HepG2 (cell line): ENCODE results near the gene STYXL1. TPM values are rescaled to one million over a fixed set of nuclear protein-coding genes. Genes with fewer than 3 reads are reported as not detected.

Experiments
- ARNT ChIP-seq: fragments of 450-650 bp; IDR thresholded peaks from 2 replicates; pipeline ENCODE4 v1.6.1; 2017
- ATF2 ChIP-seq: sonication (generic); formaldehyde crosslinking; IDR thresholded peaks from 2 replicates; pipeline ENCODE4 v1.4.0; 2020; ENCODE audit warnings: missing genetic modification reagents
- FOXP1 ChIP-seq, 2 experiments: fragments of 450-650 bp in 1 of 2; IDR thresholded peaks; 2 replicates each; pipeline ENCODE4 v1.6.1; 2017 to 2018; ENCODE audit warnings: antibody characterized with exemption in 1 of 2
- GLI4 ChIP-seq: sonication (generic); formaldehyde crosslinking; IDR thresholded peaks from 2 replicates; pipeline ENCODE4 v1.5.1; 2020; ENCODE audit warnings: missing genetic modification reagents, mild to moderate bottlenecking, moderate library complexity, borderline replicate concordance
- GMEB2 ChIP-seq: IDR thresholded peaks from 2 replicates; pipeline ENCODE4 v1.6.1; 2016; ENCODE audit warnings: missing biosample characterization, missing genetic modification reagents, low read depth
- HMG20B ChIP-seq: conservative IDR thresholded peaks from 2 replicates; pipeline ENCODE4 v1.6.1; 2016; ENCODE audit warnings: missing genetic modification reagents, missing compliant biosample characterization
- KLF6 ChIP-seq: IDR thresholded peaks from 2 replicates; pipeline ENCODE4 v1.8.0; 2016; ENCODE audit warnings: missing biosample characterization, missing genetic modification reagents
- MLLT10 ChIP-seq: sonication (generic); formaldehyde crosslinking; IDR thresholded peaks from 2 replicates; pipeline ENCODE4 v1.4.0; 2020; ENCODE audit warnings: missing genetic modification reagents
- MTA1 ChIP-seq: sonication (generic); formaldehyde crosslinking; IDR thresholded peaks from 2 replicates; pipeline ENCODE4 v1.4.0; 2020; ENCODE audit warnings: missing genetic modification reagents, mild to moderate bottlenecking, borderline replicate concordance
- PAX8 ChIP-seq: sonication (generic); formaldehyde crosslinking; IDR thresholded peaks from 2 replicates; pipeline ENCODE4 v1.8.0; 2022; ENCODE audit warnings: mild to moderate bottlenecking, missing genetic modification reagents, borderline replicate concordance
- PLRG1 ChIP-seq: fragments of 450-650 bp; conservative IDR thresholded peaks from 2 replicates; pipeline ENCODE4 v1.6.1; 2016
- ZBTB26 ChIP-seq: IDR thresholded peaks from 2 replicates; pipeline ENCODE4 v1.6.1; 2016; ENCODE audit warnings: missing compliant biosample characterization, missing genetic modification reagents, borderline replicate concordance
- ZC3H4 ChIP-seq: sonication (generic); formaldehyde crosslinking; IDR thresholded peaks from 2 replicates; pipeline ENCODE4 v1.4.0; 2020; ENCODE audit warnings: missing genetic modification reagents, borderline replicate concordance
- ZNF335 ChIP-seq: sonication (generic); formaldehyde crosslinking; IDR thresholded peaks from 2 replicates; pipeline ENCODE4 v1.4.0; 2020; ENCODE audit warnings: missing genetic modification reagents
- ZNF543 ChIP-seq: sonication (generic); formaldehyde crosslinking; IDR thresholded peaks from 2 replicates; pipeline ENCODE4 v1.4.0; 2020; ENCODE audit warnings: mild to moderate bottlenecking, missing genetic modification reagents
- ZNF556 ChIP-seq: sonication (generic); formaldehyde crosslinking; IDR thresholded peaks from 2 replicates; pipeline ENCODE4 v1.4.0; 2020; ENCODE audit warnings: mild to moderate bottlenecking, missing genetic modification reagents, borderline replicate concordance
- ZNF558 ChIP-seq: sonication (generic); formaldehyde crosslinking; IDR thresholded peaks from 2 replicates; pipeline ENCODE4 v1.9.0; 2022; ENCODE audit warnings: mild to moderate bottlenecking, missing genetic modification reagents, borderline replicate concordance
- ZNF572 ChIP-seq: sonication (generic); formaldehyde crosslinking; IDR thresholded peaks from 2 replicates; pipeline ENCODE4 v1.5.1; 2020; ENCODE audit warnings: mild to moderate bottlenecking, missing genetic modification reagents
- ZNF761 ChIP-seq: sonication (generic); formaldehyde crosslinking; conservative IDR thresholded peaks from 2 replicates; pipeline ENCODE4 v1.4.0; 2020; ENCODE audit warnings: mild to moderate bottlenecking, missing genetic modification reagents
- ZNF788 ChIP-seq: sonication (generic); formaldehyde crosslinking; IDR thresholded peaks from 2 replicates; pipeline ENCODE4 v1.5.0; 2020; ENCODE audit warnings: mild to moderate bottlenecking, missing genetic modification reagents, borderline replicate concordance
- ZNF790 ChIP-seq: sonication (generic); formaldehyde crosslinking; IDR thresholded peaks from 2 replicates; pipeline ENCODE4 v1.8.0; 2022; ENCODE audit warnings: missing genetic modification reagents, mild to moderate bottlenecking, borderline replicate concordance
- polyA plus RNA-seq, 8 experiments: library from polyadenylated mRNA; depleted of rRNA in 3 of 8; stranded (reverse) in 7 of 8; unstranded in 1 of 8; fragments of >200 nt; fragmentation: Illumina TruSeq in 4 of 8; extraction: Trizol in 4 of 8; gene quantifications; 2 replicates each; pipeline versions ENCODE4 v1.2.1 to v1.2.3, GENCODE V29; 2011 to 2016; ENCODE audit warnings: low read depth in 4 of 8, missing spikeins in 1 of 8, mixed read lengths in 1 of 8; ENCODE audit not compliant: insufficient read depth in 1 of 8
- total RNA-seq, 5 experiments: library from RNA; depleted of rRNA; stranded (reverse); fragments of >200 nt; fragmentation: Illumina TruSeq; extraction: Trizol; gene quantifications; 2 replicates each; pipeline ENCODE4 v1.2.3, GENCODE V29; 2016; ENCODE audit warnings: low read depth in 1 of 5
- TF ChIP-seq, protein P1 (sequence below): sonication (generic); formaldehyde crosslinking; conservative IDR thresholded peaks from 2 replicates; pipeline ENCODE4 v1.4.0; 2020; ENCODE audit warnings: mild to moderate bottlenecking, missing genetic modification reagents, moderate library complexity

The STYXL1 gene
- total and polyA plus RNA-seq, 2 of the 13 experiments (the other 11 are each of a cell fraction or from before 2014, with no cell fraction given): 23.9 to 38.3 TPM

- TF ChIP-seq FOXP1 (IDR thresholded peaks at IDR 0.05): no peak
- no peak for TF ChIP-seq FOXP1 (CRISPR knock-in tag; IDR thresholded peaks at IDR 0.05)
- no peak for TF ChIP-seq PAX8 (CRISPR knock-in tag)
- TF ChIP-seq ATF2 (CRISPR knock-in tag): peak; percentile 74
- peak; percentile 93 for TF ChIP-seq ZNF788 (CRISPR knock-in tag)
- TF ChIP-seq MTA1 (CRISPR knock-in tag): peak; percentile 43; the same call in 1 of the 2 replicates
- TF ChIP-seq ZC3H4 (CRISPR knock-in tag): no peak
- TF ChIP-seq HMG20B (CRISPR knock-in tag): peak; percentile 48; the same call in 1 of the 2 replicates
- no peak for TF ChIP-seq ZNF761 (CRISPR knock-in tag)
- 0 out of 2 replicates have a peak, but pooled peaks have one; percentile 63 for TF ChIP-seq MLLT10 (CRISPR knock-in tag)
- no peak for TF ChIP-seq PLRG1
- peak; percentile 71 for TF ChIP-seq ZNF543 (CRISPR knock-in tag)
- 0 out of 2 replicates have a peak, but pooled peaks have one; percentile 69 for TF ChIP-seq ZNF790 (CRISPR knock-in tag)
- TF ChIP-seq, protein P1, sequence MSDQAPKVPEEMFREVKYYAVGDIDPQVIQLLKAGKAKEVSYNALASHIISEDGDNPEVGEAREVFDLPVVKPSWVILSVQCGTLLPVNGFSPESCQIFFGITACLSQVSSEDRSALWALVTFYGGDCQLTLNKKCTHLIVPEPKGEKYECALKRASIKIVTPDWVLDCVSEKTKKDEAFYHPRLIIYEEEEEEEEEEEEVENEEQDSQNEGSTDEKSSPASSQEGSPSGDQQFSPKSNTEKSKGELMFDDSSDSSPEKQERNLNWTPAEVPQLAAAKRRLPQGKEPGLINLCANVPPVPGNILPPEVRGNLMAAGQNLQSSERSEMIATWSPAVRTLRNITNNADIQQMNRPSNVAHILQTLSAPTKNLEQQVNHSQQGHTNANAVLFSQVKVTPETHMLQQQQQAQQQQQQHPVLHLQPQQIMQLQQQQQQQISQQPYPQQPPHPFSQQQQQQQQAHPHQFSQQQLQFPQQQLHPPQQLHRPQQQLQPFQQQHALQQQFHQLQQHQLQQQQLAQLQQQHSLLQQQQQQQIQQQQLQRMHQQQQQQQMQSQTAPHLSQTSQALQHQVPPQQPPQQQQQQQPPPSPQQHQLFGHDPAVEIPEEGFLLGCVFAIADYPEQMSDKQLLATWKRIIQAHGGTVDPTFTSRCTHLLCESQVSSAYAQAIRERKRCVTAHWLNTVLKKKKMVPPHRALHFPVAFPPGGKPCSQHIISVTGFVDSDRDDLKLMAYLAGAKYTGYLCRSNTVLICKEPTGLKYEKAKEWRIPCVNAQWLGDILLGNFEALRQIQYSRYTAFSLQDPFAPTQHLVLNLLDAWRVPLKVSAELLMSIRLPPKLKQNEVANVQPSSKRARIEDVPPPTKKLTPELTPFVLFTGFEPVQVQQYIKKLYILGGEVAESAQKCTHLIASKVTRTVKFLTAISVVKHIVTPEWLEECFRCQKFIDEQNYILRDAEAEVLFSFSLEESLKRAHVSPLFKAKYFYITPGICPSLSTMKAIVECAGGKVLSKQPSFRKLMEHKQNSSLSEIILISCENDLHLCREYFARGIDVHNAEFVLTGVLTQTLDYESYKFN (CRISPR knock-in tag): 0 out of 2 replicates have a peak, but pooled peaks have one; percentile 39
- peak; percentile 13; the same call in 1 of the 2 replicates for TF ChIP-seq ZNF558
- TF ChIP-seq GLI4 (CRISPR knock-in tag): 0 out of 2 replicates have a peak, but pooled peaks have one; percentile 41
- TF ChIP-seq KLF6 (CRISPR knock-in tag): peak; percentile 91
- TF ChIP-seq GMEB2 (CRISPR knock-in tag): peak; percentile 54; the same call in 1 of the 2 replicates
- TF ChIP-seq ZBTB26: peak; percentile 57; the same call in 1 of the 2 replicates
- TF ChIP-seq ZNF572 (CRISPR knock-in tag): peak; percentile 11; the same call in 1 of the 2 replicates
- TF ChIP-seq ZNF556 (CRISPR knock-in tag): peak; percentile 72; the same call in 1 of the 2 replicates
- TF ChIP-seq ZNF335: peak; percentile 74; the same call in 1 of the 2 replicates
- no peak for TF ChIP-seq ARNT
Measured at GRCh38 chr7:76047811-76048667, at the start of gene STYXL1, which contains the start of gene MDH2 (continued).
